Measurements from ENCODE around the gene MAMDC2. TPM values are rescaled to one million over a fixed set of nuclear protein-coding genes. Genes with fewer than 3 reads are reported as not detected.

MAMDC2 gene
- total RNA-seq, 2 experiments from 2014 or later = not detected

DNA sequence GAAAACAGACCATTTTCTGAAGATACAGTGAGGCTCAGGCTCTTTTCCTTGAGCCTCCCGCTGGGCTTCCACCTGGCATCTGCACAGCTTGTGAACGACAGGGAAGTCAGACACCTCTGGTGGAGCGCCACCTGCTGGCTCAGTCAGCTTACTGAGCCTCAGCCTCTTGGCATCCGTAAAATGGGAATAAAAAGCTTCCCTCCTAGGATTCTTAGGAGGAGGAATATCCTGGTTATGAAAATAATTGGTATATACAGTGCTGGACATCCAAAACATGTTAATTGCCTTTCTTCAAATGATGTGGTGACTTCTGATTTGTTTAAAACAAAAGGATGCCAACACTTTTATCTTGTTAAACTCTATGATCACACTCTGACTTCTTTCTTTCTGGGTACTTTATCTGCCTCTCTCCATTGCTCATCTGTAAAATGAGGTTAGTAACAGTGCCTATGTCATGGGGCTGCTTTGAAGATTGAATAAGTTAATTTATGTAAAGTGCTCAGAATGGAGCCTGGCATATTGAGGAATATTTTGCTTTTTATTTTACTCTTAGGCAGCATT lies 67.5 kb downstream of the MAMDC2 start:
- ChIA-PET CTCF (interaction anchor here (0.9 to 5.9 kb wide), 35 partner anchors 9 to 1079 kb away, joined by 3 to 106 read pairs (median 5); partner anchors contain the start of gene MAMDC2), POLR2A (interaction anchor here (0.6 to 1.0 kb wide), 2 partner anchors 9 to 127 kb away, joined by 3 read pairs; no protein-coding TSS in a partner anchor)
- peaks cover 12% of the 10 kb centered on the region for H3K27me3 Mint-ChIP-seq
- no peak overlapping the region for H3K4me3 Mint-ChIP-seq
- no peaks in the 10 kb centered on the region for H3K9me3 Mint-ChIP-seq
- ATAC-seq (no peak), DNase-seq (peak; percentile 72)
- intact Hi-C loops (cut with micrococcal nuclease) = loop anchor here (2.0 to 5.0 kb wide), 2 partner anchors 138 to 491 kb away; no protein-coding TSS in a partner anchor
- H3K4me1 Mint-ChIP-seq (ENCODE audit: low read depth) = peaks cover 8% of the 10 kb centered on the region
- TF ChIP-seq, protein P1, sequence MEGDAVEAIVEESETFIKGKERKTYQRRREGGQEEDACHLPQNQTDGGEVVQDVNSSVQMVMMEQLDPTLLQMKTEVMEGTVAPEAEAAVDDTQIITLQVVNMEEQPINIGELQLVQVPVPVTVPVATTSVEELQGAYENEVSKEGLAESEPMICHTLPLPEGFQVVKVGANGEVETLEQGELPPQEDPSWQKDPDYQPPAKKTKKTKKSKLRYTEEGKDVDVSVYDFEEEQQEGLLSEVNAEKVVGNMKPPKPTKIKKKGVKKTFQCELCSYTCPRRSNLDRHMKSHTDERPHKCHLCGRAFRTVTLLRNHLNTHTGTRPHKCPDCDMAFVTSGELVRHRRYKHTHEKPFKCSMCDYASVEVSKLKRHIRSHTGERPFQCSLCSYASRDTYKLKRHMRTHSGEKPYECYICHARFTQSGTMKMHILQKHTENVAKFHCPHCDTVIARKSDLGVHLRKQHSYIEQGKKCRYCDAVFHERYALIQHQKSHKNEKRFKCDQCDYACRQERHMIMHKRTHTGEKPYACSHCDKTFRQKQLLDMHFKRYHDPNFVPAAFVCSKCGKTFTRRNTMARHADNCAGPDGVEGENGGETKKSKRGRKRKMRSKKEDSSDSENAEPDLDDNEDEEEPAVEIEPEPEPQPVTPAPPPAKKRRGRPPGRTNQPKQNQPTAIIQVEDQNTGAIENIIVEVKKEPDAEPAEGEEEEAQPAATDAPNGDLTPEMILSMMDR (IDR thresholded peaks at IDR 0.05) = peak; percentile 96
- no peaks in the 10 kb centered on the region for H3K36me3 Mint-ChIP-seq (ENCODE audit: low read depth)
- no peak overlapping the region for H3K27ac Mint-ChIP-seq

DNA sequence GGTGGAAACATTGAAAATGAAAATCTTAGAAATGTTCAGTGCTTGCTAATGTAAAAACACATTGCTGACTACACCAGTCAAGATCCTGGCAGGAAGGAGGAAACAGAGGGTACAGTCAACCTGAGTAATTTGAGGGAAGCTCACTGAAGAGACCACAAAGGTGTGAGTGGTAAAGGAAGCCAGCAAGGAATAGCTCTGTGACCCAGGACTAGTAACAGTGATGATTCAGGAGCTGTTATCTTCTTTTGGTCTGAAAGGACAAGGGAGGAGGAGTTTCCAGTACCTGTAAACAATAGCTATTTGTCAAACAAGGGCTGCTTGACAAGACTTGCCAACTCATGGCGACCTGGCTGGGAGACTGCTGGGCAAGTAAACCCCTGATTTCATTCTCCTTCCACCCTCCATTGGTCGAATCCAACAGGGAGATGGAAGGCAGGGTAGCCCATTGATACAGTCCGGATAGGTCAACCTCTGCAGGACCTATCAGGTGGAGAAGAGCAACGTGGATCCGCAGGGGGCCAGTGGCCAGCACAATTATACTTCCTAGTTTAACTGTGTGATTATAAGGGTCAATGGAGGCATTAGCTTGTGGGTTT lies 68.1 kb downstream of the MAMDC2 start:
- Mint-ChIP-seq H3K36me3 (ENCODE audit: low read depth) (no peaks in the 10 kb centered on the region), H3K27ac (no peak overlapping the region), H3K4me1 (ENCODE audit: low read depth) (peaks cover 8% of the 10 kb centered on the region), H3K27me3 (peaks cover 9% of the 10 kb centered on the region), H3K4me3 (no peak overlapping the region), H3K9me3 (no peaks in the 10 kb centered on the region)
- DNase-seq (no peak), ATAC-seq (no peak)
- intact Hi-C loops (cut with micrococcal nuclease) = loop anchor here (2.0 to 5.0 kb wide), 2 partner anchors 139 to 491 kb away; no protein-coding TSS in a partner anchor
- CTCF ChIA-PET = interaction anchor here (1.0 to 5.9 kb wide), 34 partner anchors 8 to 1079 kb away, joined by 3 to 106 read pairs (median 5); partner anchors contain the start of gene MAMDC2
- TF ChIP-seq, protein P1 (IDR thresholded peaks at IDR 0.05) = no peak
- POLR2A ChIA-PET = interaction anchor here (0.6 kb wide), 1 partner anchor 128 kb away, joined by 3 read pairs; no protein-coding TSS in a partner anchor

DNA sequence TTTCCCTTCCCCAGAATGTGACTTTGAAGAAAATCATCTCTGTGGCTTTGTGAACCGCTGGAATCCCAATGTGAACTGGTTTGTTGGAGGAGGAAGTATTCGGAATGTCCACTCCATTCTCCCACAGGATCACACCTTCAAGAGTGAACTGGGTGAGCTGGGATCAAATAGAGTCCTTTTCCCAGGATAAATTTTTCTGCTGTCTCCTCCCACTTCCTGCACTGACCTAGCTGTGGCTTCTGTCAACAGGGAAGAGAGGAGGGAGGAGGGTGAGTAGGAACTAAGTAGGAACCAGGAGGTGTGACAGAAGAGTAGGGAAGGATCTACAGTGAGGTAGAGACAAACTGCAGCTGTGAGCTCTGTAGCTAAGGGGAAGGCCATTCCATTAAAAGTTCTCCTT lies 69.3 kb downstream of the MAMDC2 start:
- ATAC-seq (no peak), DNase-seq (no peak)
- Mint-ChIP-seq H3K27me3 (peaks cover 8% of the 10 kb centered on the region), H3K27ac (no peak overlapping the region), H3K4me3 (no peak overlapping the region), H3K9me3 (no peaks in the 10 kb centered on the region), H3K4me1 (ENCODE audit: low read depth) (peaks cover 8% of the 10 kb centered on the region), H3K36me3 (ENCODE audit: low read depth) (no peaks in the 10 kb centered on the region)
- TF ChIP-seq, protein P1 (IDR thresholded peaks at IDR 0.05) = no peak
- intact Hi-C loops (cut with micrococcal nuclease) = loop anchor here (5.0 kb wide), 1 partner anchor 489 kb away; no protein-coding TSS in a partner anchor
- ChIA-PET POLR2A (no interaction called here), CTCF (interaction anchor here (0.7 to 5.9 kb wide), 13 partner anchors 7 to 1191 kb away, joined by 3 to 106 read pairs (median 4); partner anchors contain the start of gene SMC5)

DNA sequence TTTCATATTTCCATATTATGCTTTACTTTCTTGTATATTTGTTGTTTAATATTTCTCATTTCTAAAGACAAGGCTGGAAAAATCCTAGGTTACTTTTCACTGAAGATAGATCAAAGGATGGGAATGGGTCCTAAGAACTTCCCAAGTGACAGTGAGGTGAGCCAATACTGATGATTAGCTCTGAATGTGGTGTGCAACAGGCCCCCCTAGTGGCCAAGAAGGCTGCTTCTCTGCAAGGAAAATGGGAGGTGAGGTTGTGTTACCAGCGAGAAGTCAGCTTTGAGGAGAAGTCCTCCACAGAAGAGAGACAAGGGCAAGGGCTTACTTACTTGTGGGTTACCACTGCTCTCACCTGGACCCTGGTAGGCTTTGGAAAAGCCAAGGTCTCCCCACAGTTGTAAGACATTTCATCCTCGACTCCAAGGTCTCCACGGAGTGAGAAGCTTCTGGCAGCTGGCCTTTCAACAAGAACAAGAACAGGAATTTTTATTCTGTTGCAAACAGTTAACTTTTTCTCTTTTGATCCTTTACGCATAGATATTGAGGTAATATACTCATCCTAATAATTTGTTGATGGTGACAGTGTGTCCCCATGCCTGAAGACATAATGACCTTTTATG lies 69.9 kb downstream of the MAMDC2 start:
- DNase-seq (peak; percentile 48), ATAC-seq (no peak)
- TF ChIP-seq, protein P1 (IDR thresholded peaks at IDR 0.05) = peak; percentile 63
- no peaks in the 10 kb centered on the region for H3K9me3 Mint-ChIP-seq
- ChIA-PET POLR2A (no interaction called here), CTCF (interaction anchor here (0.7 to 5.9 kb wide), 12 partner anchors 10 to 146 kb away, joined by 3 to 106 read pairs (median 3); partner anchors contain the start of gene SMC5)
- peaks cover 8% of the 10 kb centered on the region for H3K4me1 Mint-ChIP-seq (ENCODE audit: low read depth)
- H3K27me3 Mint-ChIP-seq = peaks cover 8% of the 10 kb centered on the region
- intact Hi-C loops (cut with micrococcal nuclease) = loop anchor here (5.0 kb wide), 1 partner anchor 489 kb away; no protein-coding TSS in a partner anchor
- H3K27ac Mint-ChIP-seq = no peak overlapping the region
- H3K36me3 Mint-ChIP-seq (ENCODE audit: low read depth) = no peaks in the 10 kb centered on the region
- H3K4me3 Mint-ChIP-seq = no peak overlapping the region

Data from activated CD8-positive, alpha-beta T cell treated with anti-CD3 and anti-CD28 coated beads for 36 hours (primary cell).